Vagina (tissue), 2 donors: Measurements from ENCODE around the gene SCIN.

Source experiments
- CTCF ChIP-seq, 3 experiments: fragments of 450-650 bp in 2 of 3; fragments of 200-600 bp in 1 of 3; sonication (generic) in 1 of 3; IDR thresholded peaks; one replicate each; pipeline ENCODE4 v1.5.1; 2017 to 2019; ENCODE audit warnings: antibody characterized with exemption in 3 of 3, mild to moderate bottlenecking in 2 of 3, moderate library complexity in 2 of 3
- POLR2A ChIP-seq, 2 donors: fragments of 450-650 bp; IDR thresholded peaks; one replicate each; pipeline ENCODE4 v1.6.1; 2017; ENCODE audit warnings: antibody characterized with exemption in 2 of 2, mild to moderate bottlenecking in 2 of 2, moderate library complexity in 2 of 2
- POLR2AphosphoS5 ChIP-seq, 2 donors: sonication (generic); formaldehyde crosslinking; IDR thresholded peaks; one replicate each; pipeline ENCODE4 v1.9.0; 2017; ENCODE audit warnings: antibody characterized with exemption in 2 of 2, mild to moderate bottlenecking in 2 of 2, low read depth in 1 of 2; ENCODE audit not compliant: insufficient read depth in 1 of 2

- TF ChIP-seq CTCF (IDR thresholded peaks at IDR 0.05) (no peak), POLR2A (IDR thresholded peaks at IDR 0.05) (no peak), POLR2AphosphoS5 (IDR thresholded peaks at IDR 0.05; ENCODE audit: insufficient read depth in 1 of 2, low read depth in 1 of 2) (no peak)
Observed at GRCh38 chr7:12640299-12641096, 70.0 kb downstream of the SCIN start.
